Activated CD4-positive, CD25-positive, alpha-beta regulatory T cell treated with anti-CD3 and anti-CD28 coated beads, Interleukin-2, amount 50 U/mL, for 72 hours (primary cell): ENCODE measurements around the gene EGFLAM.

Experiments
- DNase-seq: peaks from one replicate; pipeline ENCODE4 v3.0.0; 2021

The EGFLAM gene

GRCh38 chr5:38483805-38484398 lies 225.5 kb downstream of the EGFLAM start:
- no peak for DNase-seq

- no peak for DNase-seq
These were observed 235.8 kb downstream of the EGFLAM start for GRCh38 chr5:38494175-38494574.

- no peak for DNase-seq
These were observed 236.4 kb downstream of the EGFLAM start for GRCh38 chr5:38494763-38495162.

GRCh38 chr5:38497946-38498345 lies 239.6 kb downstream of the EGFLAM start:
- DNase-seq, result no peak

- DNase-seq, result no peak
These were observed 242.4 kb downstream of the EGFLAM start for GRCh38 chr5:38500573-38501260.

- DNase-seq, result no peak
These were observed 247.9 kb downstream of the EGFLAM start for GRCh38 chr5:38506302-38506701.

GRCh38 chr5:38509185-38509584 lies 250.8 kb downstream of the EGFLAM start:
- no peak for DNase-seq
